H1 (cell line): Measurements from ENCODE around the gene KHDC4. TPM values are rescaled to one million over a fixed set of nuclear protein-coding genes. Genes with fewer than 3 reads are reported as not detected.

Experiments
- CTCF ChIA-PET: fragments of 300-600 bp; sonication (Branson Sonifier 250); formaldehyde crosslinking; loops from one replicate; lab custom pipeline; 2021; ENCODE audit not compliant: partially characterized antibody; lab: Charles Lee
- POLR2A ChIA-PET: fragments of 300-600 bp; sonication (Branson Sonifier 250); formaldehyde crosslinking; loops from one replicate; lab custom pipeline; 2021; ENCODE audit warnings: inconsistent platforms; ENCODE audit not compliant: partially characterized antibody; lab: Charles Lee
- DNase-seq, 2 experiments: peaks; one replicate each; pipeline versions ENCODE4 v3.0.0 to v3.0.0-alpha.2; 2010 to 2022; ENCODE audit warnings: low spot score in 2 of 2, low read depth in 1 of 2, mixed read lengths in 1 of 2
- FAIRE-seq: peaks from 2 replicates; lab custom pipeline; 2011; peaks lifted over from hg19 to GRCh38; lab: Jason Lieb, UNC
- H2AFZ ChIP-seq: 2 replicates; pipeline ENCODE4 v1.8.1; 2012; ENCODE audit warnings: low read length, inconsistent platforms
- H2AK5ac ChIP-seq: 2 replicates; pipeline ENCODE4 v1.6.1; 2013; ENCODE audit warnings: low read depth, low read length
- H2BK120ac ChIP-seq: replicated peaks from 2 replicates; pipeline ENCODE3; 2013; ENCODE audit warnings: low read depth, low read length, inconsistent platforms
- H2BK12ac ChIP-seq: 2 replicates; pipeline ENCODE4 v1.6.1; 2013; ENCODE audit warnings: low read depth, low read length
- H2BK15ac ChIP-seq: 2 replicates; pipeline ENCODE4 v1.6.1; 2013; ENCODE audit warnings: low read length
- H2BK20ac ChIP-seq: 2 replicates; pipeline ENCODE4 v1.6.1; 2013; ENCODE audit warnings: low read length
- H2BK5ac ChIP-seq: 2 replicates; pipeline ENCODE4 v1.6.1; 2013; ENCODE audit warnings: low read depth, low read length
- H3K14ac ChIP-seq: 2 replicates; pipeline ENCODE4 v1.6.1; 2013; ENCODE audit warnings: inconsistent platforms; ENCODE audit not compliant: insufficient read length
- H3K18ac ChIP-seq: 2 replicates; pipeline ENCODE4 v1.6.1; 2013; ENCODE audit warnings: low read length; ENCODE audit errors: extremely low read depth
- H3K23ac ChIP-seq: 2 replicates; pipeline ENCODE4 v1.6.1; 2013; ENCODE audit warnings: inconsistent platforms; ENCODE audit not compliant: insufficient read length
- H3K23me2 ChIP-seq: 2 replicates; pipeline ENCODE4 v1.6.1; 2013; ENCODE audit warnings: low read depth, low read length
- H3K27ac ChIP-seq: 2 replicates; pipeline ENCODE4 v1.6.1; 2011; ENCODE audit warnings: low read depth, low read length, inconsistent platforms
- H3K27me3 ChIP-seq, 4 experiments: replicated peaks in 1 of 4; 1 replicate in 1 of 4; 2 replicates in 3 of 4; pipeline versions ENCODE4 v1.6.1 to v1.8.1; 2011 to 2013; ENCODE audit warnings: low read length in 3 of 4, mild to moderate bottlenecking in 3 of 4, inconsistent platforms in 2 of 4, mixed read lengths in 2 of 4, moderate library complexity in 1 of 4; ENCODE audit not compliant: control insufficient read depth in 3 of 4, insufficient read depth in 3 of 4; ENCODE audit errors: extremely low read depth in 1 of 4
- H3K36me3 ChIP-seq, 4 experiments: 2 replicates each; pipeline versions ENCODE4 v1.6.1 to v1.8.1; 2011 to 2013; ENCODE audit warnings: mild to moderate bottlenecking in 4 of 4, low read length in 3 of 4, moderate library complexity in 2 of 4, control low read depth in 1 of 4, inconsistent platforms in 1 of 4; ENCODE audit not compliant: insufficient read depth in 4 of 4, control insufficient read depth in 2 of 4
- H3K4ac ChIP-seq: replicated peaks from 2 replicates; pipeline ENCODE3; 2013; ENCODE audit warnings: low read length, low read depth, mixed read lengths, inconsistent platforms; ENCODE audit not compliant: insufficient read length
- H3K4me1 ChIP-seq, 4 experiments: replicated peaks in 1 of 4; 1 replicate in 1 of 4; 2 replicates in 3 of 4; pipeline versions ENCODE4 v1.6.1 to v1.8.1; 2011 to 2013; ENCODE audit warnings: low read length in 3 of 4, inconsistent platforms in 2 of 4, mixed read lengths in 1 of 4; ENCODE audit not compliant: insufficient read depth in 4 of 4, control insufficient read depth in 3 of 4
- H3K4me2 ChIP-seq, 2 experiments: 2 replicates each; pipeline versions ENCODE4 v1.6.1 to v1.8.1; 2011 to 2013; ENCODE audit warnings: low read depth in 2 of 2, low read length in 2 of 2, control low read depth in 1 of 2, inconsistent platforms in 1 of 2, mild to moderate bottlenecking in 1 of 2; ENCODE audit not compliant: insufficient read depth in 1 of 2
- H3K4me3 ChIP-seq, 4 experiments: fragments of 200-600, 300-600 bp in 1 of 4; sonication (generic), shearing (Covaris generic), sonication (Bioruptor Twin) in 1 of 4; 2 replicates each; pipeline versions ENCODE4 v1.5.1 to v1.8.1; 2011 to 2016; ENCODE audit warnings: low read length in 4 of 4, low read depth in 3 of 4, control low read depth in 2 of 4, inconsistent platforms in 2 of 4, mild to moderate bottlenecking in 2 of 4, mixed read lengths in 1 of 4, moderate library complexity in 1 of 4; ENCODE audit not compliant: insufficient read depth in 2 of 4; ENCODE audit errors: extremely low read depth in 1 of 4
- H3K56ac ChIP-seq: replicated peaks from 2 replicates; pipeline ENCODE3; 2013; ENCODE audit warnings: low read depth, mild to moderate bottlenecking, mixed read lengths, low read length, inconsistent platforms; ENCODE audit not compliant: insufficient read length
- H3K79me1 ChIP-seq: 2 replicates; pipeline ENCODE4 v1.6.1; 2013; ENCODE audit warnings: low read depth, low read length, control low read depth
- H3K79me2 ChIP-seq, 2 experiments: 2 replicates each; pipeline versions ENCODE4 v1.6.1 to v1.8.1; 2012 to 2013; ENCODE audit warnings: low read length in 2 of 2, mild to moderate bottlenecking in 2 of 2, inconsistent platforms in 1 of 2; ENCODE audit not compliant: insufficient read depth in 2 of 2, control insufficient read depth in 1 of 2
- H3K9ac ChIP-seq, 4 experiments: replicated peaks in 1 of 4; 1 replicate in 1 of 4; 2 replicates in 3 of 4; pipeline versions ENCODE4 v1.6.1 to v1.8.1; 2011 to 2013; ENCODE audit warnings: low read depth in 3 of 4, low read length in 3 of 4, control low read depth in 2 of 4, mild to moderate bottlenecking in 2 of 4, moderate library complexity in 2 of 4, inconsistent platforms in 1 of 4; ENCODE audit errors: extremely low read depth in 1 of 4
- H3K9me3 ChIP-seq, 2 experiments: 2 replicates each; pipeline versions ENCODE4 v1.6.1 to v1.8.1; 2012 to 2013; ENCODE audit warnings: mild to moderate bottlenecking in 2 of 2, moderate library complexity in 2 of 2, control low read depth in 1 of 2, inconsistent platforms in 1 of 2, low read depth in 1 of 2, low read length in 1 of 2, mixed read lengths in 1 of 2; ENCODE audit not compliant: insufficient read depth in 2 of 2
- H4K20me1 ChIP-seq, 2 experiments: replicated peaks in 1 of 2; 2 replicates each; pipeline versions ENCODE3 to v1.8.1; 2011 to 2013; ENCODE audit warnings: inconsistent platforms in 2 of 2, low read length in 2 of 2, mild to moderate bottlenecking in 1 of 2; ENCODE audit not compliant: insufficient read depth in 2 of 2, control insufficient read depth in 1 of 2
- H4K5ac ChIP-seq: 2 replicates; pipeline ENCODE4 v1.6.1; 2013; ENCODE audit warnings: low read length, low read depth, mixed read lengths, inconsistent platforms; ENCODE audit not compliant: insufficient read length
- H4K8ac ChIP-seq: 2 replicates; pipeline ENCODE4 v1.8.0; 2013; ENCODE audit warnings: mild to moderate bottlenecking, moderate library complexity, low read length, inconsistent platforms; ENCODE audit not compliant: insufficient read depth; ENCODE audit errors: extremely low read depth
- H4K91ac ChIP-seq: replicated peaks from 2 replicates; pipeline ENCODE3; 2013; ENCODE audit warnings: low read length, mixed read lengths, inconsistent platforms; ENCODE audit not compliant: insufficient read length
- BACH1 ChIP-seq: IDR thresholded peaks from 2 replicates; pipeline ENCODE4 v1.6.1; 2012; ENCODE audit warnings: low read length, improper control_type of control experiment
- JUND ChIP-seq: IDR thresholded peaks from 2 replicates; pipeline ENCODE4 v1.6.1; 2011; ENCODE audit warnings: mild to moderate bottlenecking, improper control_type of control experiment, low read length
- SIRT6 ChIP-seq: IDR thresholded peaks from one replicate; pipeline ENCODE4 v1.7.1; 2012; ENCODE audit warnings: low read length, inconsistent platforms
- SUZ12 ChIP-seq: fragments of 200-600 bp; sonication (generic); IDR thresholded peaks from 2 replicates; pipeline ENCODE4 v1.6.1; 2012; ENCODE audit warnings: mild to moderate bottlenecking, inconsistent platforms, low read length, moderate library complexity, mixed read lengths
- WGBS, 2 experiments: shearing (Covaris generic) in 1 of 2; methylation state at CpG; one replicate each; pipeline versions ENCODE4 v1.1.6 to v1.1.7; 2013 to 2015; ENCODE audit warnings: low lambda C conversion rate in 2 of 2, mixed read lengths in 2 of 2, inconsistent platforms in 1 of 2, low coverage in 1 of 2, missing lambda C conversion rate in 1 of 2; ENCODE audit not compliant: insufficient replicate concordance in 2 of 2, insufficient coverage in 1 of 2, insufficient read length in 1 of 2; ENCODE audit errors: extremely low coverage in 1 of 2, missing lambda C conversion rate in 1 of 2; 5-methylcytosine and 5-hydroxymethylcytosine counted together
- polyA plus RNA-seq, 7 experiments: library from polyadenylated mRNA; depleted of rRNA in 3 of 7; stranded (reverse) in 5 of 7; unstranded in 2 of 7; fragments of >200 nt in 5 of 7; fragments of 200-250 nt in 2 of 7; gene quantifications; 1 replicate in 5 of 7; 2 replicates in 1 of 7; 4 replicates in 1 of 7; pipeline versions ENCODE4 v1.2.1 to v1.2.3, GENCODE V29; 2011 to 2013; ENCODE audit warnings: missing spikeins in 2 of 7, mixed read lengths in 2 of 7
- total RNA-seq: library from RNA; stranded (reverse); fragmentation: NEBNext Ultra II Directional; extraction: Animal tissue kit (Norgen Biotek cat#: 25700); gene quantifications from 2 replicates; pipeline ENCODE4 v1.2.1, GENCODE V29; 2021

Gene KHDC4
- total and polyA plus RNA-seq, 2 of the 8 experiments (the other 6 are each of a cell fraction or from before 2014, with no cell fraction given): 56.6 to 81.1 TPM

GRCh38 chr1:155969377-155969791, 35.2 kb upstream of the KHDC4 start:
- Histone ChIP-seq H3K79me1 (peaks cover 30% of the 10 kb centered on the region), H2BK20ac (no peak overlapping the region), H3K27ac (no peak overlapping the region), H3K36me3 (peaks cover 15 to 39% (median 25%) of the 10 kb centered on the region in 4 experiments), H3K4me3 (no peak overlapping the region), H2AFZ (no peak overlapping the region), H3K27me3 (no peaks in the 10 kb centered on the region), H2BK120ac (no peak overlapping the region), H3K18ac (no peak overlapping the region), H4K8ac (no peak overlapping the region), H3K23ac (no peak overlapping the region), H3K9ac (no peak overlapping the region), H3K23me2 (no peaks in the 10 kb centered on the region), H3K14ac (no peak overlapping the region), H3K4me2 (no peak overlapping the region), H3K9me3 (no peaks in the 10 kb centered on the region), H3K4me1 (peaks cover 0 to 33% (median 19%) of the 10 kb centered on the region in 4 experiments; a peak in 6 of 7 replicates), H4K91ac (no peak overlapping the region), H2BK5ac (peak overlapping the region; percentile 9; the same call in 1 of the 2 replicates), H4K5ac (no peak overlapping the region), H3K4ac (no peak overlapping the region), H3K79me2 (peaks cover 18 to 64% of the 10 kb centered on the region in 2 experiments), H2BK15ac (no peak overlapping the region), H2AK5ac (no peak overlapping the region), H2BK12ac (no peak overlapping the region), H4K20me1 (peaks cover 22 to 35% of the 10 kb centered on the region in 2 experiments), H3K56ac (no peak overlapping the region)
- FAIRE-seq (no peak), DNase-seq (no peak)
- CTCF ChIA-PET: interaction anchor here (0.7 to 6.7 kb wide), 9 partner anchors 8 to 154 kb away, joined by 3 to 79 read pairs (median 6); partner anchors contain the start of gene ARHGEF2
- 84% methylated on average over 6 of the region's 9 CpGs; no CpG with 5 or more reads in 1 of the 2 experiments for WGBS, 2 experiments
- TF ChIP-seq SUZ12 (no peak), JUND (no peak), SIRT6 (no peak), BACH1 (no peak)
- POLR2A ChIA-PET: interaction anchor here (2.5 to 16.7 kb wide), 3 partner anchors 15 to 107 kb away, joined by 5 to 282 read pairs (median 10); partner anchors contain the start of gene ARHGEF2
